Stimulated activated CD8-positive, alpha-beta memory T cell treated with anti-CD3 and anti-CD28 coated beads, Interleukin-12 subunit alpha, Interleukin-12 subunit beta, amount 100 ng/mL, for 4 hours (primary cell): Measurements from ENCODE around the gene CALHM6.

Experiments
- DNase-seq: peaks from one replicate; pipeline ENCODE4 v3.0.0-alpha.2; 2020; ENCODE audit warnings: low read depth

The CALHM6 gene

DNA sequence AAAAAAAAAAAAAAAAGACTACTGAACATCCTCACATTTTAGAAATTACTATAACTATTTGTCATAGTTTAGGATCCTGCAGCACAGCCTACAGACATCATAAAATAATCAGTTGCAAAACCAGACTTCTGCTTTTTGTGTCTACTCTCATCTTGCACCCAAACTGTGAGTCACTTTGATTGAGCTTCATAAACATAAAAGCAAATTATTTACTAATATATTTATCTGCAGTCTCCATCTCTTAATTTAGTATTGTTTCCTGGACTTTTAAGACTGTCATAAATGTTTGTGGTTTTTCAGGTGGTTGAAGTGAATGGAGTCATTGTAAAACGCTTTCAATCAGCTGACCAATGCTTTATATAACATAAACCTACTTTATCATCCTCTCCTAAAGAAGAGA is 14.8 kb upstream of the CALHM6 start:
- DNase-seq: no peak

- DNase-seq: no peak
These were observed 14.1 kb upstream of the CALHM6 start for GRCh38 chr6:116447052-116447451.

DNA sequence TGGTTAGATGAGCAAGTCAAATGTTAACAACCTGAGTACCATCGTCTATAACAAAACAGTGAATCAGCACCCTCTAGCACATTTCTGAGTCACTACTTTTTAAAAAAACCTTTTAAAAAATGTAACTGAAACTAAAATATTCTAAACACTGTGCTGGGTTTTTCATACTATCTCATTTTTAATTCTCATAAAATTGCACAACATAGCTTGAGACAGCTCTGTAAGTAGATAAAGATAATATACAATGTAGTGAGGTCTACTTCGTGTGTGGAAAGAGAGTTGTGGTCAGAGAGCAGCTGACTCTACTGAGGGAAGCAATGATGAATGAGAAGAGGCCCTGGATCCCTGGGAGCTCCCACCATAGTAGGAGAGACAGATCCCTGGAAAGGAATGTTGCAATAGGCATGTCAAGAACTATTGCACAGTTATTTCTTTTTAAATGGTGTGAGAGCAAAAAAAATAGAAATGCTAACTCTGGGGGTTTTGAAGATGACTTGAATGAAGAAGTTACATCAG is 13.6 kb upstream of the CALHM6 start:
- no peak for DNase-seq

DNA sequence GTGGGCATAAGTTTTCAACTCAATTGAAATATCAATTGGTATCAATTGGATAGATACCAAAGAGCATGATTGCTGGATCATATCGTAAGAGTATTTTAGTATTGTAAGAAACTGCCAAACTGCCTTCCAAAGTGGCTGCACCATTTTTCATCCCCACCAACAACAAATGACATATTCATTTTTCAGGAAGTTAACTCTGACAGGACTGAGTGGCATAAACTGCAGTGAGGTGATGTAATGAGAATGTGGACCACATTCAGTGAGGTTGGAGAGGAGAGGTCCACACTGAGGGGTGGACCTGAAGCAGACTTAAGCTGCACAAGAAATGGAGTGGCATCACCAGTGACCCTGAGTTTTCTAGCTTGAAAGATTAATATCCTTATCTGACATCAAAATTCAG is 11.6 kb upstream of the CALHM6 start:
- DNase-seq: no peak

GRCh38 chr6:116450185-116450710 is 10.9 kb upstream of the CALHM6 start:
- no peak for DNase-seq

GRCh38 chr6:116450769-116451740 is 10.1 kb upstream of the CALHM6 start:
- no peak for DNase-seq

DNA sequence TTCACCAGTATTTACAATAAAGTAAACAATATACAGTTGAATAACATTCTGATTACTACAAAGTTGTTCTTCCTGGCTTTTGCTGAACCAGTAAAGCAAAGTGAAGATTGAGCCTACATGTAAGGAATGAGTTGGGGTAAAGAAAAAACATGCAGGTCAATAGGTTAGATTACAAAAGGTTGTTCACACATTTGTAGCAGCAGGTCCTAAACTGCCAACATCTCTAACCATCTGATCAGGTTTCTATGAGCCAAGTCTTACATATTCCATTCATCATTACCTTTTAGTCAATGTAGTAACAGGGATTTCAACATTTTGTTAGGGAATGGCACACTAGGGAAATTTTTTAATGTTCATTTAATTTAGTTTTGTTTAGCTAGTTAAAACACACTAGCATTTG is 9.3 kb upstream of the CALHM6 start:
- DNase-seq: no peak

GRCh38 chr6:116452531-116452930 is 8.6 kb upstream of the CALHM6 start:
- DNase-seq: no peak

GRCh38 chr6:116456106-116456505 is 5.1 kb upstream of the CALHM6 start:
- DNase-seq: no peak

GRCh38 chr6:116456927-116457326 is 4.2 kb upstream of the CALHM6 start:
- DNase-seq: no peak

DNA sequence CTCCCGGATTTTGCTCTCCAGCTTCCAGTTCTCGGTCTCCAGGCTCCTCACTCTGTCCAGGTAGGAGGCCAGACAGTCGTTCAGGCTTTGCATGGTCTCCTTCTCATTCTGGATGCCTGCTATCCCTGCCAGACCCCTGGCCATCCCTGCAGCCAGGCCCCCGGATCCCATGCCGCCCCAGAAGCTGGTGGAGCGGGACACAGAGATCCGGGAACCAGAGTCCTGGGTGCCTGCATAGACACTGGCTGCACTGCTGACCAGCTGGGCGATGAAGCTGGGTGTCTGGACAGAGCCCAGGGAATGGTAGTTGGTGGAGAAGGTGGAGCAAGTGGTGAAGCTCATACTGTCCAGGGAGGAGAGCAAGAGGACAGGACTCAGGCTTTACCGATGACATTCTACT is 2.9 kb upstream of the CALHM6 start:
- no peak for DNase-seq

GRCh38 chr6:116459927-116460326 is 1.2 kb upstream of the CALHM6 start:
- no peak for DNase-seq

- DNase-seq: peak; percentile 44
These were observed 1.0 kb downstream of the CALHM6 start for GRCh38 chr6:116461932-116462885.

GRCh38 chr6:116463301-116463700 is 2.1 kb downstream of the CALHM6 start:
- no peak for DNase-seq

DNA sequence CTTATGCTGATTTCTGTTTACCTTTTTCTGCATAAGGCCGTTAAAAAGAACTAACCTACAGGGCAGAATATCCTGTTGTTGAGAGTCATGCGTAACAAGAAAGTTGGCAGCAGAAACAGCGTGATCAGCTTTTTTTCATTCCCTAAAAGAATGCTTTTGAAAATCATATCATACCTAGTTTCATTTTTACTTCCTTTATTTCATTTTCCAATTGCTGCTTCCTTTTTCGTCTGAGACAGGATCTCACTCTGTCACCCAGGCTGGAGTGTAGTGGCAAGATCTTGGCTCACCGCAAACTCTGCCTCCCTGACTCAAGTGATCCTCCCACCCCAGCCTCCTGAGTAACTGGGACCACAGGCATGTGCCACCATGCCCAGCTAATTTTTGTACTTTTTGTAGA is 4.1 kb downstream of the CALHM6 start:
- DNase-seq: no peak

- DNase-seq: no peak
These were observed 5.9 kb downstream of the CALHM6 start for GRCh38 chr6:116467096-116467495.

- DNase-seq: no peak
These were observed 6.3 kb downstream of the CALHM6 start for GRCh38 chr6:116467514-116467913.

GRCh38 chr6:116468293-116468692 is 7.1 kb downstream of the CALHM6 start:
- no peak for DNase-seq

GRCh38 chr6:116471531-116471930 is 10.4 kb downstream of the CALHM6 start:
- DNase-seq: no peak

DNA sequence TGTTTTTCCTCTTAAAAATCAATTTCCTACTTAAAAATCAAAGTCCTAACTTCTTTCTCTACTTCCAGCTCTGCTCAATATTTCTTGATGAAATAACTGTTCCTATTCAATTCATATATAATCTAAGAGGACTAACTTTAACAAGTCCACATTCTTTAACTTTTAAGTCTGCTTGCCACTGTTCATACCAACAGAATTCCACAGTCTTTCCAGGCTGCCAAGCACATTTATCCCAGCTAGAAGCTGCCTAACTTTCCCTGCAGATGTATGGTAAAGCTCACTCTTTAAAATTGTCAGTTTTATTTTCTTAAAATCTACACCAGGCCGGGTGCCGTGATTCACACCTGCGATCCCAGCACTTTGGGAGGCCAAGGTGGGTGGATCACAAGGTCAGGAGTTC is 11.5 kb downstream of the CALHM6 start:
- no peak for DNase-seq

GRCh38 chr6:116475141-116475540 is 14.0 kb downstream of the CALHM6 start:
- DNase-seq: no peak

- no peak for DNase-seq
These were observed 15.0 kb downstream of the CALHM6 start for GRCh38 chr6:116476002-116476678.
